HepG2 (cell line): ENCODE results near the gene GNB1. TPM values are rescaled to one million over a fixed set of nuclear protein-coding genes. Genes with fewer than 3 reads are reported as not detected.
A peak's percentile ranks its signal among the peaks of the same experiment; 100 is the strongest.

ENCODE experiments used
- FOXJ3 ChIP-seq: sonication (generic); formaldehyde crosslinking; IDR thresholded peaks from 2 replicates; pipeline ENCODE4 v1.4.0; 2020; ENCODE audit warnings: missing genetic modification reagents, mild to moderate bottlenecking, borderline replicate concordance
- GATAD2A ChIP-seq: IDR thresholded peaks from 2 replicates; pipeline ENCODE4 v1.6.1; 2016
- SP4 ChIP-seq: sonication (generic); formaldehyde crosslinking; IDR thresholded peaks from 2 replicates; pipeline ENCODE4 v1.8.1; 2023; ENCODE audit warnings: mild to moderate bottlenecking, missing genetic modification reagents
- YEATS4 ChIP-seq: sonication (generic); formaldehyde crosslinking; IDR thresholded peaks from 2 replicates; pipeline ENCODE4 v1.4.0; 2020; ENCODE audit warnings: missing genetic modification reagents, borderline replicate concordance
- ZC3H13 ChIP-seq: sonication (generic); formaldehyde crosslinking; IDR thresholded peaks from 2 replicates; pipeline ENCODE4 v1.8.1; 2023; ENCODE audit warnings: mild to moderate bottlenecking, missing genetic modification reagents, moderate library complexity
- ZFYVE20 ChIP-seq: sonication (generic); formaldehyde crosslinking; IDR thresholded peaks from 2 replicates; pipeline ENCODE4 v1.8.0; 2023; ENCODE audit warnings: low read depth, mild to moderate bottlenecking, moderate library complexity, missing genetic modification reagents, borderline replicate concordance
- ZNF234 ChIP-seq: sonication (generic); formaldehyde crosslinking; conservative IDR thresholded peaks from 2 replicates; pipeline ENCODE4 v1.5.1; 2020; ENCODE audit warnings: mild to moderate bottlenecking, missing genetic modification reagents
- ZNF780A ChIP-seq: sonication (generic); formaldehyde crosslinking; IDR thresholded peaks from 2 replicates; pipeline ENCODE4 v1.8.0; 2022; ENCODE audit warnings: mild to moderate bottlenecking, missing genetic modification reagents, moderate library complexity
- ZNF792 ChIP-seq: IDR thresholded peaks from 2 replicates; pipeline ENCODE4 v1.6.1; 2016
- ZSCAN29 ChIP-seq: sonication (generic); formaldehyde crosslinking; conservative IDR thresholded peaks from 2 replicates; pipeline ENCODE4 v1.4.0; 2020; ENCODE audit warnings: mild to moderate bottlenecking, missing genetic modification reagents
- polyA plus RNA-seq, 8 experiments: library from polyadenylated mRNA; depleted of rRNA in 3 of 8; stranded (reverse) in 7 of 8; unstranded in 1 of 8; fragments of >200 nt; fragmentation: Illumina TruSeq in 4 of 8; extraction: Trizol in 4 of 8; gene quantifications; 2 replicates each; pipeline versions ENCODE4 v1.2.1 to v1.2.3, GENCODE V29; 2011 to 2016; ENCODE audit warnings: low read depth in 4 of 8, missing spikeins in 1 of 8, mixed read lengths in 1 of 8; ENCODE audit not compliant: insufficient read depth in 1 of 8
- total RNA-seq, 5 experiments: library from RNA; depleted of rRNA; stranded (reverse); fragments of >200 nt; fragmentation: Illumina TruSeq; extraction: Trizol; gene quantifications; 2 replicates each; pipeline ENCODE4 v1.2.3, GENCODE V29; 2016; ENCODE audit warnings: low read depth in 1 of 5
- TF ChIP-seq, protein P1 (sequence below): sonication (generic); formaldehyde crosslinking; IDR thresholded peaks from 2 replicates; pipeline ENCODE4 v1.4.0; 2020; ENCODE audit warnings: missing genetic modification reagents, borderline replicate concordance
- TF ChIP-seq, protein P2 (sequence below): sonication (generic); formaldehyde crosslinking; IDR thresholded peaks from 2 replicates; pipeline ENCODE4; 2020; ENCODE audit warnings: missing genetic modification reagents, mild to moderate bottlenecking, borderline replicate concordance
- TF ChIP-seq, protein P3 (sequence below): sonication (generic); formaldehyde crosslinking; IDR thresholded peaks from 2 replicates; pipeline ENCODE4 v1.8.0; 2022; ENCODE audit warnings: mild to moderate bottlenecking, missing genetic modification reagents, moderate library complexity
- TF ChIP-seq, protein P4 (sequence below): sonication (generic); formaldehyde crosslinking; IDR thresholded peaks from 2 replicates; pipeline ENCODE4 v1.9.0; 2022; ENCODE audit warnings: low read depth, missing genetic modification reagents
- TF ChIP-seq, protein P5 (sequence below), 2 experiments: IDR thresholded peaks; 2 replicates each; pipeline ENCODE4 v1.6.1; 2011 to 2012; ENCODE audit warnings: low read length in 2 of 2, borderline replicate concordance in 1 of 2, low read depth in 1 of 2, mild to moderate bottlenecking in 1 of 2, moderate library complexity in 1 of 2

GNB1 gene
- total and polyA plus RNA-seq, 2 of the 13 experiments (the other 11 are each of a cell fraction or from before 2014, with no cell fraction given) = 66.2 to 327 TPM

DNA sequence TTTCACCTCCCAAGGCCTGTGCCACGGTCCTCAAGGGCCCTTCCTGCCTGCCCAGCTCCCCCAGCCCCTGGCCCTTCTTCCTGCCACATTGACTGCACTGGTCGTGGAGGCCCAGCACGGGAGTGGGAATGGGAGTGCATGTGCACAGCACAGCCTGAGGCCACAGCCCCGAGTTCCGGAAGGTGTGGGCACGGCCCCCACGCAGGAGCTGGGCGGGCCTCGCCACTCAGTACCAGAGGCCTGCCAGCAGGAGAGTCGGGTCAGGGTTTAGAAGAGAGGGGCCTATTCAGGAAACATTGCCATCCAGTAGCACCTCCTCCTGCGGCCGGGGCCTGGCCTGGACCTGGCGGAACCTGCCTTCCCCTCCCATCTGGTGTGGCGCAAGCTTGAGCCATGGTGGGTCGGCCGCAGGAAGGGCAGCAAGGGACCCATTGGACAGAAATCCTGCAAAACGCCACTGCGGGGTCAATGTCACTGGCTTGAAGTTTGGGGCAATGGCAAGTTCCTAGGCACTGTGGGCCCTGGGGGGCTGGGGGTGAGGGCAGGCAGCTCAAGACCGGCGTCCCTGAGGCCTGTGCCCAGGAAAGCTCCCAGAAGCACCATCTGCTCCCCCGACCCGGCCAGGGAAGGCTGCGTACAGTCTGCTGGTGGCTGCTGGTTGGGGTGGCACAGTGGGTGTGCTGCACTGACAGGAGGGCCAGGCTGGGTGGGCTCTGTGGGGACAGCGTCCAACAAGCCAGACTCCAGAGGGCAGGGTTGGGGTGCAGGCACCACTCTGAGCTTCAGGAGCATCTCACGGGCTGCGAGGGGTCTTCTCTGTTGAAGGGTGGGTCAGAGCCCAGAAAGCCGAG, 29.9 kb upstream of the GNB1 start (continued):
- TF ChIP-seq ZC3H13 = 0 out of 2 replicates have a peak, but pooled peaks have one; percentile 45
- TF ChIP-seq, protein P1, sequence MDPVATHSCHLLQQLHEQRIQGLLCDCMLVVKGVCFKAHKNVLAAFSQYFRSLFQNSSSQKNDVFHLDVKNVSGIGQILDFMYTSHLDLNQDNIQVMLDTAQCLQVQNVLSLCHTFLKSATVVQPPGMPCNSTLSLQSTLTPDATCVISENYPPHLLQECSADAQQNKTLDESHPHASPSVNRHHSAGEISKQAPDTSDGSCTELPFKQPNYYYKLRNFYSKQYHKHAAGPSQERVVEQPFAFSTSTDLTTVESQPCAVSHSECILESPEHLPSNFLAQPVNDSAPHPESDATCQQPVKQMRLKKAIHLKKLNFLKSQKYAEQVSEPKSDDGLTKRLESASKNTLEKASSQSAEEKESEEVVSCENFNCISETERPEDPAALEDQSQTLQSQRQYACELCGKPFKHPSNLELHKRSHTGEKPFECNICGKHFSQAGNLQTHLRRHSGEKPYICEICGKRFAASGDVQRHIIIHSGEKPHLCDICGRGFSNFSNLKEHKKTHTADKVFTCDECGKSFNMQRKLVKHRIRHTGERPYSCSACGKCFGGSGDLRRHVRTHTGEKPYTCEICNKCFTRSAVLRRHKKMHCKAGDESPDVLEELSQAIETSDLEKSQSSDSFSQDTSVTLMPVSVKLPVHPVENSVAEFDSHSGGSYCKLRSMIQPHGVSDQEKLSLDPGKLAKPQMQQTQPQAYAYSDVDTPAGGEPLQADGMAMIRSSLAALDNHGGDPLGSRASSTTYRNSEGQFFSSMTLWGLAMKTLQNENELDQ (CRISPR knock-in tag) = 0 out of 2 replicates have a peak, but pooled peaks have one; percentile 5
- 0 out of 2 replicates have a peak, but pooled peaks have one; percentile 28 for TF ChIP-seq ZSCAN29 (CRISPR knock-in tag)
- TF ChIP-seq ZNF780A (CRISPR knock-in tag) = no peak
- 0 out of 2 replicates have a peak, but pooled peaks have one; percentile 65 for TF ChIP-seq ZNF234 (CRISPR knock-in tag)
- TF ChIP-seq ZNF792 (CRISPR knock-in tag) = peak; percentile 48; the same call in 1 of the 2 replicates
- no peak for TF ChIP-seq ZFYVE20
- 0 out of 2 replicates have a peak, but pooled peaks have one; percentile 45 for TF ChIP-seq SP4 (CRISPR knock-in tag)
- TF ChIP-seq GATAD2A (CRISPR knock-in tag) = peak; percentile 56
- 0 out of 2 replicates have a peak, but pooled peaks have one; percentile 19 for TF ChIP-seq YEATS4 (CRISPR knock-in tag)
- TF ChIP-seq, protein P2, sequence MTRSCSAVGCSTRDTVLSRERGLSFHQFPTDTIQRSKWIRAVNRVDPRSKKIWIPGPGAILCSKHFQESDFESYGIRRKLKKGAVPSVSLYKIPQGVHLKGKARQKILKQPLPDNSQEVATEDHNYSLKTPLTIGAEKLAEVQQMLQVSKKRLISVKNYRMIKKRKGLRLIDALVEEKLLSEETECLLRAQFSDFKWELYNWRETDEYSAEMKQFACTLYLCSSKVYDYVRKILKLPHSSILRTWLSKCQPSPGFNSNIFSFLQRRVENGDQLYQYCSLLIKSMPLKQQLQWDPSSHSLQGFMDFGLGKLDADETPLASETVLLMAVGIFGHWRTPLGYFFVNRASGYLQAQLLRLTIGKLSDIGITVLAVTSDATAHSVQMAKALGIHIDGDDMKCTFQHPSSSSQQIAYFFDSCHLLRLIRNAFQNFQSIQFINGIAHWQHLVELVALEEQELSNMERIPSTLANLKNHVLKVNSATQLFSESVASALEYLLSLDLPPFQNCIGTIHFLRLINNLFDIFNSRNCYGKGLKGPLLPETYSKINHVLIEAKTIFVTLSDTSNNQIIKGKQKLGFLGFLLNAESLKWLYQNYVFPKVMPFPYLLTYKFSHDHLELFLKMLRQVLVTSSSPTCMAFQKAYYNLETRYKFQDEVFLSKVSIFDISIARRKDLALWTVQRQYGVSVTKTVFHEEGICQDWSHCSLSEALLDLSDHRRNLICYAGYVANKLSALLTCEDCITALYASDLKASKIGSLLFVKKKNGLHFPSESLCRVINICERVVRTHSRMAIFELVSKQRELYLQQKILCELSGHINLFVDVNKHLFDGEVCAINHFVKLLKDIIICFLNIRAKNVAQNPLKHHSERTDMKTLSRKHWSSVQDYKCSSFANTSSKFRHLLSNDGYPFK (CRISPR knock-in tag) = 0 out of 2 replicates have a peak, but pooled peaks have one; percentile 29
- TF ChIP-seq, protein P3, sequence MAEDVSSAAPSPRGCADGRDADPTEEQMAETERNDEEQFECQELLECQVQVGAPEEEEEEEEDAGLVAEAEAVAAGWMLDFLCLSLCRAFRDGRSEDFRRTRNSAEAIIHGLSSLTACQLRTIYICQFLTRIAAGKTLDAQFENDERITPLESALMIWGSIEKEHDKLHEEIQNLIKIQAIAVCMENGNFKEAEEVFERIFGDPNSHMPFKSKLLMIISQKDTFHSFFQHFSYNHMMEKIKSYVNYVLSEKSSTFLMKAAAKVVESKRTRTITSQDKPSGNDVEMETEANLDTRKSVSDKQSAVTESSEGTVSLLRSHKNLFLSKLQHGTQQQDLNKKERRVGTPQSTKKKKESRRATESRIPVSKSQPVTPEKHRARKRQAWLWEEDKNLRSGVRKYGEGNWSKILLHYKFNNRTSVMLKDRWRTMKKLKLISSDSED (CRISPR knock-in tag) = no peak
- TF ChIP-seq, protein P4, sequence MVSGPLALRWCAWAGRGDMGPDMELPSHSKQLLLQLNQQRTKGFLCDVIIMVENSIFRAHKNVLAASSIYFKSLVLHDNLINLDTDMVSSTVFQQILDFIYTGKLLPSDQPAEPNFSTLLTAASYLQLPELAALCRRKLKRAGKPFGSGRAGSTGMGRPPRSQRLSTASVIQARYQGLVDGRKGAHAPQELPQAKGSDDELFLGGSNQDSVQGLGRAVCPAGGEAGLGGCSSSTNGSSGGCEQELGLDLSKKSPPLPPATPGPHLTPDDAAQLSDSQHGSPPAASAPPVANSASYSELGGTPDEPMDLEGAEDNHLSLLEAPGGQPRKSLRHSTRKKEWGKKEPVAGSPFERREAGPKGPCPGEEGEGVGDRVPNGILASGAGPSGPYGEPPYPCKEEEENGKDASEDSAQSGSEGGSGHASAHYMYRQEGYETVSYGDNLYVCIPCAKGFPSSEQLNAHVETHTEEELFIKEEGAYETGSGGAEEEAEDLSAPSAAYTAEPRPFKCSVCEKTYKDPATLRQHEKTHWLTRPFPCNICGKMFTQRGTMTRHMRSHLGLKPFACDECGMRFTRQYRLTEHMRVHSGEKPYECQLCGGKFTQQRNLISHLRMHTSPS = peak; percentile 26
- TF ChIP-seq, protein P5, sequence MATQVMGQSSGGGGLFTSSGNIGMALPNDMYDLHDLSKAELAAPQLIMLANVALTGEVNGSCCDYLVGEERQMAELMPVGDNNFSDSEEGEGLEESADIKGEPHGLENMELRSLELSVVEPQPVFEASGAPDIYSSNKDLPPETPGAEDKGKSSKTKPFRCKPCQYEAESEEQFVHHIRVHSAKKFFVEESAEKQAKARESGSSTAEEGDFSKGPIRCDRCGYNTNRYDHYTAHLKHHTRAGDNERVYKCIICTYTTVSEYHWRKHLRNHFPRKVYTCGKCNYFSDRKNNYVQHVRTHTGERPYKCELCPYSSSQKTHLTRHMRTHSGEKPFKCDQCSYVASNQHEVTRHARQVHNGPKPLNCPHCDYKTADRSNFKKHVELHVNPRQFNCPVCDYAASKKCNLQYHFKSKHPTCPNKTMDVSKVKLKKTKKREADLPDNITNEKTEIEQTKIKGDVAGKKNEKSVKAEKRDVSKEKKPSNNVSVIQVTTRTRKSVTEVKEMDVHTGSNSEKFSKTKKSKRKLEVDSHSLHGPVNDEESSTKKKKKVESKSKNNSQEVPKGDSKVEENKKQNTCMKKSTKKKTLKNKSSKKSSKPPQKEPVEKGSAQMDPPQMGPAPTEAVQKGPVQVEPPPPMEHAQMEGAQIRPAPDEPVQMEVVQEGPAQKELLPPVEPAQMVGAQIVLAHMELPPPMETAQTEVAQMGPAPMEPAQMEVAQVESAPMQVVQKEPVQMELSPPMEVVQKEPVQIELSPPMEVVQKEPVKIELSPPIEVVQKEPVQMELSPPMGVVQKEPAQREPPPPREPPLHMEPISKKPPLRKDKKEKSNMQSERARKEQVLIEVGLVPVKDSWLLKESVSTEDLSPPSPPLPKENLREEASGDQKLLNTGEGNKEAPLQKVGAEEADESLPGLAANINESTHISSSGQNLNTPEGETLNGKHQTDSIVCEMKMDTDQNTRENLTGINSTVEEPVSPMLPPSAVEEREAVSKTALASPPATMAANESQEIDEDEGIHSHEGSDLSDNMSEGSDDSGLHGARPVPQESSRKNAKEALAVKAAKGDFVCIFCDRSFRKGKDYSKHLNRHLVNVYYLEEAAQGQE (IDR thresholded peaks at IDR 0.05; ENCODE audit: borderline replicate concordance in 1 of 2, low read depth in 1 of 2, low read length in 2 of 2) = no peak
- no peak for TF ChIP-seq FOXJ3 (CRISPR knock-in tag)
